HG03064 (cell line): ENCODE data around the gene IL9.

ENCODE experiments used
- ATAC-seq: cut with Tn5 transposase; IDR thresholded peaks from one replicate; pipeline ENCODE4 v1.9.1; 2021; ENCODE audit warnings: low read depth; ENCODE audit not compliant: unreplicated experiment

The IL9 gene

DNA sequence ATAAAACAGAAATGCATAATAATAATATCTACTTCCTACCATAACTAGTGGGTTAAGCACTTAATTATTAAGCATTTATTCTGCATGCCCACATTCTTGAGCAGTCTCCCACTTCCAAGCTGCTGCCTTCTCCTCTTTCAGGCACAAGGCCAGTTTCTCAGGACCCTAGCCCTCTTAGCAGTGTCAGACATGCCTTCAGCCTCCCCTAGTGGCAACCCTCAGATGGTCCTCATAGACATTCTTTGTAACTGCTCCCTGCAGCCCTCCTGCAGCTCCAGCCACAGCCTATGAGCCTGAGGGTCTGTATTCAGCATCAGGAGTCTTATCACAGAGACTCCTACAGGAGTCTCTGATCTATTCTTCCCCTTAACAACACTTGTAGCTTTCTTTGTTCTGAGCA, 3.9 kb downstream of the IL9 start:
- no peak for ATAC-seq

DNA sequence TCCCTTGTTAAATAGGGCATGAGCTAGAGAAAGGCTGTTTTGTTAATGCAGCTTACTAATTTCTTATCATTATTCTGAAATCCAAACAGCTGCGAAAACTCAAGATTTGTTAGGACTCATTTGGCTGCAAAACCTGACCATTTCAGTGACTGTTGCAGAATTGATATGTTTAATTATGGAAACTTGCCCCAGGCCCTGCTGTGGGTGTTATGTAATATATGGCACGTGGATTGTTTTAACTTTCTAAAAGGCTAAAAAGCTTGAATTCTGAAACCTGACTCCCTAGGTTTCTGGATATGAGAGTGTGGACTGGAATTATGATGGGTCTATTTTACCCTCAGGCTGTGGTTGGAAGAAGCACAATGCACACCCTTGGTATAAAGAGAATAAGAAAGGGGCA, 4.4 kb downstream of the IL9 start:
- ATAC-seq = no peak

DNA sequence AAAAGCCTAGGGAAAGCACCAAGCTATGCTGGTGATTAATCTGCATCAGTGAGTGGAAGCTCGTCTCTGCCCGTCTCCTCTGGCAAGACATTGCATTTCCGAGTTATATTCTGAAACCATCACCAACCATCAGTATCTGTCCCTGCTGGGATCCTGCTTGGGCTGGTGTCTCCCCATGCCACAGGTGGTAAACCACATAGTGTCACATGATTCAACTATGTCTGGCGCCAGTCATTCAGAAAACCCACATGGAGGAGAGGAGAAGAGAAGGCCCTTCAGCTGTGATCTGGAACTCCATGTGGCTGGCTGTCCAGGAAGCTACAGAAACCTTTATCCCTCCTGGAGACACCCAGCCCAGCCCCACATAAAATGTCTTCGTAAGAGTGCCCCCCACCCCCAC, 4.8 kb downstream of the IL9 start:
- no peak for ATAC-seq

DNA sequence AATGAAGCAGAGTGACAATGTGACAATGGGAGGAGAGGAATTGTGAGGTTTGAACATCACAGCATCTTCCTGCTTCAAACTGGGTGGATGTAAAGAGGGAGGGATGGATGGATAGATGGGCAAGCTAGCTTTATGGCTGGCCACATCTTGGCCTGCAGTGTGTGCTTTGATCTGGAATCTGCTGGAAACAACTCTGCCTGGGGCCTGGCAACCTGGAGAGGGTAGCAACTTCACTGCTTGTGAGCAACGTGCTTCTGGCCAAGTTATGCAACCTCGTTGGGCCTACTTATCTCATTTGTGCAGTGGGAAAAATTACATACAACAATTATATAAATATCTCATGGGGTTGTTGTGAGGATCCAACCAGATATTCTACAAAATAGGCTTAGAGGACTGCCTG, 5.3 kb downstream of the IL9 start:
- ATAC-seq = no peak

DNA sequence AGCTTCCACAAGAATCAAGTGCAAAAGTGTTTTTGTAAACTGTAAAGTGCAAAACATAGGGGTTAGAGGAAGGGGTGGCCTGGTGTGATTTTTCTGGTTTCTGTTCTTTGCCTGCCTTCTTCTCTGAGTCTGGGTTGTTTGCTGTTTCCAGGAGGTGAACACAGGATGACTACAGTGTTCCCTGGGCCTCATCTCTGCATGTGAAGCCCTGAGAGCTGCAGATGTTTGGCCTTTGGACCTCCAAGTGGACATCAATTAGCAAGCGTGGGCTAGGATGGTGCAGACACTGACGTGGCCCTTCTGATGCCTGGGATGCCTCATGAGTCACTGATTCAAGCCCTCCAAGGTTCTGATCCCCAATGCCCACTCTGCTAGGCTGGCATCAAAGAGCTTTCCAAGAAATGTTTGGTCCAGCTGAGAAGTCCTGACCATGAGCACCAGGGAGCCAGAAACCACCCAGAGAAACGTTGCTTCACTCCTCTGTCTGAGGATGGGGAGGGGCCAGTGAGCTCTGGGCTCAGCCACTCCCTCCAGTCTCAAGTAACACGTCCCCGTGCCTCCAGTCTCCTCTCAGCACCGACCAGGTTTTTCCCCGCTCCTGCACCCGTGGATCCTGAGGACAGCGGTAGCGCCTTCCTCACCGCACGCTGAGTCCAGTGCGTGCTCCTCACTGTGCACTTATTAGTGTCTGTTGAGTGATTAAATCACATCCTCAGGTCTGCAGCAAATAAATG, 7.6 kb downstream of the IL9 start:
- no peak for ATAC-seq

DNA sequence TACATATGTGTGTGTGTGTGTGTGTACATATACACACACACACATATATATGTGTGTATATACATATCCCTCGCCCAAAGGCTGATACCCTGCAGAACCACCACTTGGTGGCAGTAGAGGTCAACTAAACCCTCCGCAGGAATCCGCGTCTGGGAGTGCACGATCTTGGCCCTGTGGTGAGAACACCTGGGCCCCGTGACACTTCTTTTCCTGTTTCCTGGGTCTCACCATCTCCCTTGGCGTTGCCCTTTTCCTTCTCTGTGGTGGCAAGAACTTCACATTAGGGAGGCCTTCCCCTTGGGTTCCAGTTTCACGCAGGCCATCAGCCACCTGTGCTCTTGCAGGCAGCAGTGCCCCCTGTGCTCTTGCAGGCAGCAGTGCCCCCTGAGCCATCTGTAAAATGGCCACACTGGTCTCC, 8.2 kb downstream of the IL9 start:
- ATAC-seq = peak; percentile 80

DNA sequence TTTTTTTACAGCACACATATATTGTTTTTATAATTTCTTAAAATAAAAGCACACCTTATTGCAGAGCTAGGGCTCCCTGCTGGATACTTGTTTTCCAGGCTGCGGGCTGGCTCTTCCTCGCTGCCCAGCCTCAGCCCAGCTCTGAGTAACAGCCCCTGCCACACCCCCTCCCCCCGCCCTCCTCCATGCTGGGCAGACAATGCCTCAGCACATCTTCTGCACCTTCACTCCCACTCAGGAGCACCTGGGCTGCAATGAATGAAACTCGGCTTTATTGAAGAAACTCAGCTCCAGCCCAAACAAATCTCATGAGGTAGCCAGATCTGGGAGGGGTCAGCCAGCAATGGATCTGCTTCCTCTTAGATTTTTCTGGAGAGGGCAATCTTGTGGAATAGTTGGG, 9.5 kb downstream of the IL9 start:
- ATAC-seq = no peak

DNA sequence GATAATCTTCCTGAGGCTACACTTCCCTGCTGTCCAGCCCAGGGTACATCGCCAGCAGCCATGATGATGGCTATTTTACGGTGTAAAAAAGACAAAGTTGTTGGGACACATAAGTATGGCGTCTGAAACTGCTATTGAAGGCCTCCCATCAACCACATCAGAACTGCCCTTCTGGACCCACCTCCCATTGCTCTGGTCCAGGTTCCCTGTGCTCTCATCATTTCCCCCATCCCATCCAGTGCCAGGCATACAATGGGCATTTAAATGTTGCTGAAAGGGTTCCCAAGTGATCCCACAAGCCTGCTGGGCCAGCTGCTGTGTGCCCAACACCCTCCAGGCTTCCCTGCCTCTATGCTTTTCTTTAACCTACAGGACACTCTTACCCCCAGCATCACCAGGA, 10.6 kb downstream of the IL9 start:
- no peak for ATAC-seq

DNA sequence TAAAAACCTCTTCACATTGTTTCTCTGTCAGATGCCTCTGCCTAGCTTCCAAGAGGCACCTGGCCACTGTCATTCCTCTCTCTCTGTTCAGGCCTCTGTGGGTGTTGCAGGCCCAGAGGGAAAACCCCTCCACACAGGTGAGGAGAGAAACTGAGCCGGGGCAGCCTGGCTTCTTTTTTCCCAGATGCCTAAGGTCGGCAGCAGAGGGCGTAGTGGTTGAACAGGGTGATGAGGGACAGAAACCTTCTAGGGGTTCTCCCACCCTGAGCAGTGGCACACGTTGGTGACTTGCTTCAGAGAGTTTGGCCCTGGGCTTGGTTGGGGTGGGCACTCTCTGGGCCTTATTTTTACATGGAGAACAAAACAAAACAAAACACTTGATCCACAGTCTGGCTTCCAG, 12.2 kb downstream of the IL9 start:
- no peak for ATAC-seq

DNA sequence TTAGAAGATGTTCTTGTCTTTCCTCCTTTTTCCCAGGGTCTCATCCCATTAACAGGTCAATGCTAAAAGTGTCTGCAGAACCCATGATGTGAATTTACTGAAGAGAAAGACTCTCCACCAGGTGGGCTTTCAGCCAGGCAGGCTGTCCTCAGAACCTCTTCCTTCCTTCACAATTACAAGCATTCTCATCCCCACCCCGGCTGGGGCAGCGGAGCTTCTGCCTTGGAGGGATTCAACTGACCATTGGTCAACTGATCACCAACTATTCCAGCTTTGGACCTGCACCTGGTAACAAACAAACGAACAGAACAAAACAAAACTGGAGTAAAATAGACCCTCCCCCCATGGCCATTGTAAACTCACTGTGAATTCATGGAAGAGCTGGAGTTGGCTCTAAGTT, 12.6 kb downstream of the IL9 start:
- ATAC-seq = no peak

DNA sequence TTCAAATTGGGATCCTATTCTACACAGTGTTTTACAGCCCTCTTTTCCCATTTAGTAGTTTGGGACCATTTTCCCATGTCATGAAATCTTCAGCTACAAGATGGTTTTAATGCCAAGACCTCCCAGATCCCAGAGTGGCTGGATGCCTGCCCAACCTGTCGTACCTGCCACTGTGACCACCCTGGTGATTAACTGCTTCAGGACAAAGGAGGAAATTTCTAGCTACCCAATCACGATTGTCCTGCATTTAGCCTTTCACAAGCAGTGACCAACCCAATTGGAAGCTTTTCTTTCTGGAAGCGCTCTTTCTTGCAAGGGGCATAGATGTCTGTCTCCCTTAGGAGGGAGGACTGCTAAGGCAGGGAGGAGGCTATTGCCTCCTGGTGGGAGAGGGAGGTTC, 13.8 kb downstream of the IL9 start:
- no peak for ATAC-seq

DNA sequence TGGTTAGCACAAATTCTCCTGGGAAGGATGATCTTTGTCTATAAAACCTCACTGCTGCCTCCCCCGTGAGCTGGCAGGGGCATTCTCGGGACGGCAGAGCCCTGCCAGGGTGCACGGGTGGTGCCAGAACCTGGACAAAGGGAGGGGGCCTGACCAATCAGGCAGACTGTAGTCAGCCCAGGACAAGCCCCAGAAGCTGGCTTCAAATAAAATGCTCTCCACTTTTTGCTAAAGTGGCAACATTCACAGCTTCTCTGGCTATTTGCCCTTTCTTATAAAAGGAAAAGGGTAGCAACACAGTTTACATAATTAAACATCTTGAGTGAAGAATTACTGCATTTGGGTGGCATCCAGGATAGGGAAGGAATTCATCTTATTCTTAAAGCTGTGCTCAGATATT, 14.4 kb downstream of the IL9 start:
- ATAC-seq = no peak

DNA sequence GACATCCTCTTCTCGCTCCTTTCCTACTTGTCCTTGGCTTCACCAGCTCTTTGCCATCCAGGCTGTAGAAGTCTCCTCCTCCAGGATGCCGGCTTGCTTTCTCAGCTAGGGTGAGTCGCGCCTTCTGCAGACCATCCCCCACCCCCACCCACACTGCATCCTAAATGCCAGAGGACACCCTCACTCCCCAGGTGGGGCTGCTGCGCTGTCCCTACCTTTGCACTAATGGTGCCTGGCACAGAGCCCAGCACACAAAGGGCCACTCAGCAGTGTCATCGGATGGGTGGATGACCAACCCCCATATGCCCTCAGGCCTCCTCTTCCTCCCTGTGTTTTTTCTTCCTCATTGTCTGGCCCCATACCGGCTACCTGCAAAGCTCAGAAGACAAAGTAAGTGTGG, 14.8 kb downstream of the IL9 start:
- ATAC-seq = no peak

DNA sequence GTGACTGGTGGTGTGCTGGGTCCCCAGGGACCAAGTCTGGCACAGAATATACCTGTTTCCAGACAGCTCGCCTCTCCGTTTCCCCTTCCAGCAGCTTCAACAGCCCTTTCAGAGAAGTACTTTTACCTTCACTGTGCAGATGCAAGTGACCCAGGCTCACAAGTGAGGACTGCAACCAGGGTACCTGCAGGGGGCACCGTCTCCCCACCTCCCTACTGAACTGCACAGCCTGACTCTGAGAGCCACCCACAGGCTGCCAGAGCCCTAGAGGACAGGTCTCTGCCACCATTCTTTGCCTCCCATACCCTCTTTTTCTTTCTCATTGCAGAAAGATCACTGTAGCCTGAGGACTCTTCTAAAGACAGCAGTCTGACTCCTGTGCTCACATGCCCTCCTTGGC, 15.4 kb downstream of the IL9 start:
- no peak for ATAC-seq

DNA sequence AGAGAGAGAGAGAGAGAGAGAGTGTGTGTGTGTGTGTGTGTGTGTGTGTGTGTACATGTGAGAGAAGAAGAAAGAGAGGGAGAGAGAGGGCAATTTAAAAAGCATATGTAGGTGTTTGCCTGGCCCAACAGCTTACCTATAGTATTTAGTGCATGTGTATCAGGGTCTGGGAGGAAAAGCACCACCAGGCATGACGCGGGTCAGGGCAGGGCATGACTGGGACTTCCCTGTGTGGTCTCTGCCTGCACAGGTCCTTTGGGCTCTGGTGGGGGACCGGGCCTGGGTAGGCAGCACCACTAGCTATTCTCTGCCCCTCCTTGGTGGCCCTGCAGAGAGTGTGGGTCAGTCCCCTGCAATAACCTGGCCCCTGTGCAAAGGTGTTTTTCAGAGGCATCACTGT, 16.1 kb downstream of the IL9 start:
- ATAC-seq = no peak

DNA sequence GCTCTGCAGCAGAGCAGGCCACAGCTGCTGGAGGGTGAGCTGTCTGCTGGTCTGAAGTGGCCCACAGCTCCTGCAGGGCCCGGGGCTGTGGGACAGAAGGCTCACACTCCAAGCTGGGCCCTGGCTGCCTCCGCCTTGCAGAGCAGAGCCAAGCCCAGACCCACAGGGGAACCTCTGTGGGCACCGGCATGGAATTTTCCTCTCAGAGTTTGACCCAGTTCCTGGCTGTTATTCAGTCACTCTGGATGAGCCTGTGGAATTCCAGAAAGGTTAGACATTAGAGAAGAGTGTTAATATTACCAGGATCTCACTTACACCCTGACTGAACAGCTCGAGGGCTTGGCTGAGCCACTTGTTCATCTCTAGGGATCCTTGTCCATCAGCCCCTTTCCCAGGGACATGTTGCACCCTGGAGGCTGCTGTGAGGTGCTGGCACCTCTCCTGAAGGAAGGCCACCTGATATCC, 17.5 kb downstream of the IL9 start:
- no peak for ATAC-seq

DNA sequence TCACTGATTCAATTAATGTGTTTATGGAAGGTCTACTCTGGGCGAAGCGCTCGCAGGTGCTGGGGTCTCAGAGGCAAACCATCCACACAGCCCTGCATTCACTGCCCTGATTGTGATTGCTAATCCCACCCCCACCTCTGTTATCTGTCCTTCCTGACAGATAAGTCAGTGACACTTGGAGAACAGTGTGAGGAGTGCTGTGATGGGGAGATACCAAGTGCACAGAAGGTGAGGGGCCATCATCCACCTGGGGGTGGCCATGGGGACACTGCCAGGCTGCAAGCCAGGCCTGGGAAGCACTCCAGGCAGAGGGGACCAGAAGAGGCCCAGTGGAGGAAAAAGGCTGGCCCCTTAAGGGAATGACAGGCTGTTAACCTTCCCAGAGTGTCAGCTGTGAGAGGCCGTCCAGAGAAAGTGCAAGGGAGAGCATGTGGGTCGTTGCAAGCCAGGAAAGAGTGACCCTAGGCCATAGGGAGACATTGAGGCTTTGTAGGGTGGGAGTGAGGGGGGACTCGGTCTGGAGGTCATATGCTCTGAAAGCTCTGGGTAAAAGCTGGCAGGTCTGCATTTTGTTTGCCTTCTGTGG, 18.0 kb downstream of the IL9 start:
- ATAC-seq = no peak

DNA sequence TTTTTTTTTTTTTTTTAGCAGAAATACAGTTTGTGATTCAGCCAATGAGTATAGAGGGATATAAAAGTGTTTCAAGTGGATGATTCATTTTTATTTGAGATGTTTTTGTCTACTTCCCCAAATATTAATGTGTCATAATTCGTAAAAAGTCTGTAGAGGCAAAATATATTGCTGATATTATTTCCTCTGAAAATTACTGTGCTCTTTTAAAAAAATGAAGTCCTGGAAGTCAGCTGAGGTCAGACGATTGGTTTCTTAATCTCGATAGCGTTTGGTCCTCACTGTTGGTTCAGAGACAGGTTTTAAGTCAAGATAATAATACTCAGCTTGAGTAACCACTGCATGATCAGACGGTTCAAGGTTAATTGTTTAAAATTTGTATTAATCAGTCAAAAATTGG, 19.5 kb downstream of the IL9 start:
- ATAC-seq = no peak

DNA sequence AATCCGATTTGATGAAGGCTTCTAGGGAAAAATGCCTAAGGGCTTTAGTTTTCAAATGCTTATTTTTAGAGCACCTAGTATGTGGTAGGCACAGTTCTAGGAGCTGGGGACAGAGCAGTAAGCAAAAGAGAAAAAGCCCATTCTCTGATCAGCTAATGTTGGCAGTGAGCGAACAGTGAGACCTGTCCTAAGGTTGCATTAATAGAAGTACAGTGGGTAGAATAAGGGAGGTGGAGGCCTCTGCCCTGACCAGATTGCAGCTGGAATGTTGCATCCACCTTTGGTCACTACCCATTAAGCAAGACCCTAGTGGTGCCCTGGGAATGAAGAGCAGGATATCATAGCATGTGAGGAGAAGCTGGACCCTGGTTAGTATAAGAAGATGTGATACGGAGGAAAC, 20.1 kb downstream of the IL9 start:
- ATAC-seq = no peak

DNA sequence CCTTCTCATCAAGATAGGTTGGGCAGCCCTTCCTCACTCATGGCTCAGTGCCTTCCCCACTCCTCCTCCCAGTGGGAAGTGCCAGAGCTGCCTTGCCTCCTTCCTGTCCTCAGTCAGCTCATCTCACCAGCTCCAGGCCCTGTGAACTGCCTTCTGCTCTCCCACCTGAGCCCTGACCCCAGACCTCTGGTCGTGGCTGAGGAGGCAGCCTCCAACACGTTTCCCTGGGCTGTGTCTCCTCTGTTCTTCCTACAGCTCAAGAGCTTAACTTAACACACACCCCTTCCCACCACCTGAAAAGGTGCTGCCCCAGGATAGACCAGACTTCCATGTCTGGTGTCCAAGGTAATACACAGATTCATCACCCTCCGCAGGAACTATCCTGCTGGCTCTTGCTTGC, 21.2 kb downstream of the IL9 start:
- ATAC-seq = no peak

DNA sequence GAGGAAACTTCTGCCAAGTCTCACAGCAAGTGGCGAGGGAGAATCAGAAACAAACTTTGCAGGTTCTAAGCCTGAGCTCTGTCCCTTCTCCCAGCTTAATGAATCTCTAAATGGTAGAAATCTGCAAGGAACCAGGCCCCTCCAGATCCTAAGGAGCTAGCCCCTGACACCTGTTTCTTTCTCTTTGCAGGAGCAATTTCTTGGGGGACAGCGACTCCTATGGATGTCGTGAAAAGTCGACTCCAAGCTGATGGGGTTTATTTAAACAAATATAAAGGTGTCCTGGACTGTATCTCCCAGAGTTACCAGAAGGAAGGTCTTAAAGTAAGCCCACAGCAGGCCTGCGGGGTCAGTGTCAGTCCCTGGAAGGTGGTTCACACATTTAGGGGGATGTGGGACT, 21.8 kb downstream of the IL9 start:
- ATAC-seq = no peak

DNA sequence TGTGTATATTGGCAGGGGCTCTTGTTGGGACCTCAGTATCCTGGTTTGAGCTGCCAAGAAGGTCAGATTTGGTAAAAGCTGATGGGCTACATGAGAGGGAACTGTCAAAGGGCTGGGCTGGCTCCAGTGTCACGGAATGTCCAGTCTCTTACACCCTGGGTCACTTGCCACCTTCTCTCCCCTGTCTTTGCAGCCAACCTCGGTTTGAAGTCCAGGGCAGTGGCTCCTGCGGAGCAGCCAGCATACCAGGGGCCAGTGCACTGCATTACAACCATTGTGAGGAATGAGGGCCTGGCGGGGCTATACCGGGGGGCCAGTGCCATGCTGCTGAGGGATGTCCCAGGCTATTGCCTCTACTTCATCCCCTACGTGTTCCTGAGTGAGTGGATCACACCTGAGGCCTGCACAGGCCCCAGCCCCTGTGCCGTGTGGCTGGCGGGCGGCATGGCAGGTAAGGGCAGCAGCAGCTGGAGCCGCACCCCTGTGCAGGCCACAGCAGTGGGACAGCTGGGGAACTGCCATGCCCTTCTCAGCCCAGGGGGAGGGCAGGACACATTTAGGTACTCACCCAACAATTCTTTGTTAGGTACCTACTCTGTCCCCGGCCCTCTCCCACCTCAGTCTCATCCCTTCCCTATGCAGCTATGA, 24.2 kb downstream of the IL9 start:
- ATAC-seq = no peak
